A673 (cell line): ENCODE results near the gene SMYD1. TPM values are rescaled to one million over a fixed set of nuclear protein-coding genes. Genes with fewer than 3 reads are reported as not detected.
"Not testable (repeated sequence)": the region's sequence is repeated elsewhere in the genome, so short reads cannot be mapped to it uniquely, and the experiment has no call there.

Experiments
- Bru-seq: library from RNA; stranded (reverse); fragments of 400-500 nt; gene quantifications from one replicate; lab custom pipeline; 2021; lab: Mats Ljungman, UMichigan
- BruChase-seq, 2 experiments: library from RNA; stranded (reverse); fragments of 400-500 nt; gene quantifications; one replicate each; lab custom pipeline; 2021; lab: Mats Ljungman, UMichigan
- BruUV-seq: library from RNA; stranded (reverse); fragments of 400-500 nt; replicated peaks from 2 replicates; lab custom pipeline; 2021; lab: Mats Ljungman, UMichigan
- CTCF ChIA-PET: fragments of 300-600 bp; sonication (Branson Sonifier 250); formaldehyde crosslinking; loops from one replicate; lab custom pipeline; 2022; ENCODE audit warnings: antibody characterized with exemption; lab: Charles Lee
- POLR2A ChIA-PET: fragments of 300-600 bp; sonication (Branson Sonifier 250); formaldehyde crosslinking; loops from one replicate; lab custom pipeline; 2022; ENCODE audit warnings: antibody characterized with exemption; ENCODE audit not compliant: low non-redundant PET; lab: Charles Lee
- DNase-seq: peaks from one replicate; pipeline ENCODE4 v3.0.0-alpha.2; 2015; ENCODE audit warnings: low spot score
- H3K27ac ChIP-seq: fragments of 200-600 bp; sonication (generic); 2 replicates; pipeline ENCODE4 v1.5.1; 2016; ENCODE audit warnings: mixed run types, low read depth, mild to moderate bottlenecking, mixed read lengths, antibody characterized with exemption, low read length; ENCODE audit not compliant: poor library complexity, severe bottlenecking
- H3K27me3 ChIP-seq: fragments of 200-600 bp; sonication (generic); replicated peaks from 2 replicates; pipeline ENCODE4 v1.6.1; 2017; ENCODE audit warnings: mixed run types, low read depth, mild to moderate bottlenecking, mixed read lengths, antibody characterized with exemption, low read length; ENCODE audit not compliant: insufficient read depth, poor library complexity
- H3K36me3 ChIP-seq: fragments of 200-600 bp; sonication (generic); 2 replicates; pipeline ENCODE4 v1.6.1; 2016; ENCODE audit warnings: mixed run types, mild to moderate bottlenecking, mixed read lengths, antibody characterized with exemption, low read length; ENCODE audit not compliant: insufficient read depth, poor library complexity, severe bottlenecking
- H3K4me1 ChIP-seq: fragments of 200-600 bp; sonication (generic); 2 replicates; pipeline ENCODE4 v1.6.1; 2017; ENCODE audit warnings: mixed run types, mild to moderate bottlenecking, mixed read lengths, antibody characterized with exemption, low read length; ENCODE audit not compliant: insufficient read depth, poor library complexity, severe bottlenecking
- H3K4me3 ChIP-seq: fragments of 200-600 bp; sonication (generic); 2 replicates; pipeline ENCODE4 v1.5.1; 2016; ENCODE audit warnings: low read depth, mixed run types, mild to moderate bottlenecking, mixed read lengths, low read length; ENCODE audit not compliant: poor library complexity, severe bottlenecking
- H3K9me3 ChIP-seq: fragments of 200-600 bp; sonication (generic); 2 replicates; pipeline ENCODE4 v1.6.1; 2016; ENCODE audit warnings: mixed run types, low read depth, mild to moderate bottlenecking, mixed read lengths, antibody characterized with exemption, low read length; ENCODE audit not compliant: poor library complexity, severe bottlenecking
- EZH2 ChIP-seq: fragments of 200-600 bp; sonication (generic); IDR thresholded peaks from 2 replicates; pipeline ENCODE4 v1.6.1; 2017; ENCODE audit warnings: borderline replicate concordance, low read depth, mild to moderate bottlenecking, mixed read lengths, antibody characterized with exemption, low read length; ENCODE audit not compliant: poor library complexity, severe bottlenecking
- intact Hi-C: fragments of 100-400 bp; cut with micrococcal nuclease; formaldehyde crosslinking; loops from one replicate; pipeline ENCODE4 v1.10.0; 2022; ENCODE audit not compliant: unreplicated experiment
- long read RNA-seq: library from polyadenylated mRNA; stranded (forward); transcript quantifications from one replicate; pipeline ENCODE4 v2.0.0, GENCODE V29; 2022
- total RNA-seq: library from RNA; stranded (reverse); gene quantifications from 2 replicates; pipeline ENCODE4 v1.2.3, GENCODE V29; 2021
- TF ChIP-seq, protein P1 (sequence below): fragments of 300-800, 200-600 bp; sonication (generic); conservative IDR thresholded peaks from 2 replicates; pipeline ENCODE4 v1.5.1; 2017; ENCODE audit warnings: low read depth, mild to moderate bottlenecking, antibody characterized with exemption, low read length, moderate library complexity, mixed read lengths

SMYD1 gene
- total RNA-seq = not detected in 2 replicates
- percentile 6 among the genes with signal in this experiment for Bru-seq, nascent RNA
- percentile 4 among the genes with signal in this experiment for BruChase-seq, experiment 1, labeled RNA remaining after a 2-hour chase
- BruChase-seq, experiment 2, labeled RNA remaining after a 6-hour chase = percentile 2 among the genes with signal in this experiment
- long read RNA-seq = 0 reads

DNA sequence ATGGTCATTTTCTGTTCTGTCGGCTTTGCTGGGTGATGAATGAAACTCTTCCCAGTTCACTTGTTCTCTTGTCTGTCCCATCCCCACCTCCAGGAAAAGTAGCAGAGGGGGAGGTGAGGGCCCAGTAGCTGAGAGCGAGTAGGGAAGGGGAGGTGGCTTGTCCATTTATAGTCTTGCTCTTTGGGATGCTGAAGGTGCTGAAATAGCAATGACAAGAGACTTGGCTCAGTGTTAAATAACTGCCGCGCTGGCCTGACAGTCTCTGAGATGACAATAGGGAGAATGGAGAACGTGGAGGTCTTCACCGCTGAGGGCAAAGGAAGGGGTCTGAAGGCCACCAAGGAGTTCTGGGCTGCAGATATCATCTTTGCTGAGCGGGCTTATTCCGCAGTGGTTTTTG is at the start of gene SMYD1:
Gene SMYD1, plus strand, starts transcription at position 228 of the 400 bp plus-strand sequence. Its CDS starts 40 bp downstream, at position 268.
- Histone ChIP-seq H3K4me3 (no peak within 1 kb of the TSS), H3K4me1 (no peaks in the 10 kb centered on the region), H3K27ac (no peak within 1 kb of the TSS), H3K9me3 (no peaks in the 10 kb centered on the region), H3K36me3 (no peaks in the 10 kb centered on the region), H3K27me3 (no peaks in the 10 kb centered on the region)
- ChIA-PET POLR2A (no interaction called here), CTCF (no interaction called here)
- DNase-seq = no peak
- TF ChIP-seq, protein P1, sequence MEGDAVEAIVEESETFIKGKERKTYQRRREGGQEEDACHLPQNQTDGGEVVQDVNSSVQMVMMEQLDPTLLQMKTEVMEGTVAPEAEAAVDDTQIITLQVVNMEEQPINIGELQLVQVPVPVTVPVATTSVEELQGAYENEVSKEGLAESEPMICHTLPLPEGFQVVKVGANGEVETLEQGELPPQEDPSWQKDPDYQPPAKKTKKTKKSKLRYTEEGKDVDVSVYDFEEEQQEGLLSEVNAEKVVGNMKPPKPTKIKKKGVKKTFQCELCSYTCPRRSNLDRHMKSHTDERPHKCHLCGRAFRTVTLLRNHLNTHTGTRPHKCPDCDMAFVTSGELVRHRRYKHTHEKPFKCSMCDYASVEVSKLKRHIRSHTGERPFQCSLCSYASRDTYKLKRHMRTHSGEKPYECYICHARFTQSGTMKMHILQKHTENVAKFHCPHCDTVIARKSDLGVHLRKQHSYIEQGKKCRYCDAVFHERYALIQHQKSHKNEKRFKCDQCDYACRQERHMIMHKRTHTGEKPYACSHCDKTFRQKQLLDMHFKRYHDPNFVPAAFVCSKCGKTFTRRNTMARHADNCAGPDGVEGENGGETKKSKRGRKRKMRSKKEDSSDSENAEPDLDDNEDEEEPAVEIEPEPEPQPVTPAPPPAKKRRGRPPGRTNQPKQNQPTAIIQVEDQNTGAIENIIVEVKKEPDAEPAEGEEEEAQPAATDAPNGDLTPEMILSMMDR = no peak
- no peak for TF ChIP-seq EZH2
- no TSS peak for BruUV-seq
- intact Hi-C loops = no loop called here

DNA sequence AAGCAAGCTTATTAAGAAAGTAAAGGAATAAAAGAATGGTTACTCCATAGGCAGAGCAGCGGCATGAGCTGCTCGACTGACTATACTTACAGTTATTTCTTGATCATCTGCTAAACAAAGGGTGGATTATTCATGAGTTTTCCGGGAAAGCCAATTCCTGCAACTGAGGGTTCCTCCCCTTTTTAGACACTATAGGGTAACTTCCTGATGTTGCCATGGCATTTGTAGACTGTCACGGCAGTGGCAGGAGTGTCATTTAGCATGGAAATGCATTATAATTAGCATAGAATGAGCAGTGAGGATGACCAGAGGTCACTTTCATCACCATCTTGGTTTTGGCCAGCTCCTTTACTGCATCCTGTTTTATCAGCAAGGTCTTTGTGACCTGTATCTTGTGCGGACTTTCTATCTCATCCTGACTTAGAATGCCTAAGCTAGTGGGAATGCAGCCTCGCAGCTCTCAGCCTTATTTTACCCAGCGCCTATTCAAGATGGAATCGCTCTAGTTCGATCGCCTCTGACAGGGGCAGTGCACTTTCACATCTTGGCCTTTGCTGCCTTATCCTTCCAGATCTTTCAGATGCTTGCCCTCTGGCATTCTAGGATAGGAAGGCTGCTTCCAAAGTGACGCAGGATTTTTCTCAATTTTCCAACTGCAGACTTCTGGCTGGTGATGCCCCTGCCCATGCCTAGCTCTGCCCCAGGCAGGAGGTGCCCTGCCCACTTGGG is 49.4 kb upstream of the SMYD1 start:
- peak; percentile 54 for DNase-seq
- BruUV-seq, CTCF ChIA-PET, intact Hi-C loops, H3K27ac ChIP-seq, H3K27me3 ChIP-seq, POLR2A ChIA-PET, H3K4me1 ChIP-seq, H3K36me3 ChIP-seq, H3K9me3 ChIP-seq: not testable (repeated sequence)
- peak overlapping the region; percentile 57 for H3K4me3 ChIP-seq

DNA sequence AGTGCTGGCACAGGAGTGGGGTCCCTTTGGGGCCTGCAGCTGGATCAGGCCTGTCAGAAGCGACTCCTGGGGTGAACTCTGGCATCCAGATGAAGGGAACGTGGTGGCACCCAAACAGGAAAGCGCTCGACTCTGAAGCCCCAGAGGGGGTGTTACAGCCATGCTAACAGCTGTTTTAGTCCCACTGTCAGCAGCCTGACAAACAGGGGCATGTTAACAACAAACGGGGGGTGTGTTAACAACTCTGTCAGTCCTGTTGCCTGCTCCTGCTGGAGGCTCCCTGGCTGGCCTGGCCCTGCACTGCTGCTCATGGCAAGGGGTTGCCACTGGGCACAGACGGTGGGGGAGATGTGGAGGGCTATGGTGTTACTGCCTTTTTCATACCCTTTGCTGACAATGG is 48.7 kb upstream of the SMYD1 start:
- ChIA-PET POLR2A (no interaction called here), CTCF (no interaction called here)
- no TSS peak for BruUV-seq
- no peak overlapping the region for H3K4me3 ChIP-seq
- H3K27me3 ChIP-seq = no peaks in the 10 kb centered on the region
- no peak overlapping the region for H3K27ac ChIP-seq
- no peak for DNase-seq
- intact Hi-C loops = no loop called here
- H3K9me3 ChIP-seq = no peaks in the 10 kb centered on the region
- H3K36me3 ChIP-seq = no peaks in the 10 kb centered on the region
- TF ChIP-seq, protein P1 = no peak
- no peak for TF ChIP-seq EZH2
- H3K4me1 ChIP-seq = peaks cover 6% of the 10 kb centered on the region

DNA sequence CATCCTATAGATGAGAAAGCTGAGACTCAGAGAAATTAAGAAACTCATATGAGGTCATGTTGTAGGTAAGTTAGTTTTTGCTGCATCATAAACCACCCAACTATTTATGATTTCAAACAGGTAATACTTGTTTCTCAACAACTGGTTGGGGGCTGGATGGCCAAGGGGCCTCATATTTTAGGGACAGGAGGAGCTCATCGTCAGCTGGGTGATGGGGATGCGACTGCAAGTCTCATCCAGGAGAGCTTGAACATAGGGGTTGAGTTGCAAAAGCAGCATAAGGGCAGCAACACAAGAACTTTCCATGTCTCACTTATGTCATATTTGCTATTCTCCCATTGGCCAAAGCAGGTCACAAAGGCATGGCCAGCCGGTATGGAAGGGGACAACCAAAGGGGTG is 47.6 kb upstream of the SMYD1 start:
- Histone ChIP-seq H3K27me3 (no peaks in the 10 kb centered on the region), H3K4me1 (peaks cover 6% of the 10 kb centered on the region), H3K36me3 (no peaks in the 10 kb centered on the region), H3K27ac (no peak overlapping the region), H3K9me3 (no peaks in the 10 kb centered on the region), H3K4me3 (no peak overlapping the region)
- DNase-seq = no peak
- BruUV-seq = no TSS peak
- ChIA-PET POLR2A (no interaction called here), CTCF (no interaction called here)
- TF ChIP-seq, protein P1 = no peak
- TF ChIP-seq EZH2 = no peak
- intact Hi-C loops = no loop called here
